ENCODE data around the gene ZNF580. TPM values are rescaled to one million over a fixed set of nuclear protein-coding genes. Genes with fewer than 3 reads are reported as not detected.
A peak's percentile ranks its signal among the peaks of the same experiment; 100 is the strongest.

Gene ZNF580
- total and polyA plus RNA-seq, 11 donors: 8.2 to 41.5 (median 21.1) TPM

GRCh38 chr19:55652311-55653128 is 11.7 kb downstream of the ZNF580 start:
- ATAC-seq: no peak
- Histone ChIP-seq H3K27me3 (no peaks in the 10 kb centered on the region), H3K9me3 (no peaks in the 10 kb centered on the region), H3K4me3 (no peak overlapping the region), H3K4me1 (peaks cover 10 to 43% (median 37%) of the 10 kb centered on the region in 12 donors), H3K27ac (peak overlapping the region in 3 of 12 donors; percentile 99 to 100 (median 100)), H3K36me3 (peaks cover 0 to 11% (median 0%) of the 10 kb centered on the region in 9 donors)
- 74 to 81% (median 78%) methylated on average over 65 to 71 of the region's 71 CpGs for WGBS, 4 donors
- no peak for TF ChIP-seq POLR2A (IDR thresholded peaks at IDR 0.05)
- no peak for TF ChIP-seq CTCF (IDR thresholded peaks at IDR 0.05)
- DNase-seq: peak in 2 of 5 donors; percentile 57 to 72
- intact Hi-C loops (cut with DNase I): loop anchor here in 2 of 10 donors (2.0 kb wide), 1 partner anchor 18 kb away; no protein-coding TSS in a partner anchor

- intact Hi-C loops (cut with DNase I): loop anchor here in 3 of 10 donors (1.0 to 2.0 kb wide), 3 partner anchors 19 to 22 kb away; partner anchors contain the start of gene EPN1 (in 2 of the 3)
- H3K4me3 ChIP-seq: peak overlapping the region; percentile 50 to 99 (median 93)
- peaks cover 0 to 11% (median 0%) of the 10 kb centered on the region in 9 donors for H3K36me3 ChIP-seq
- peaks cover 12 to 48% (median 42%) of the 10 kb centered on the region in 12 donors for H3K4me1 ChIP-seq
- ATAC-seq: peak; percentile 67 to 83 (median 74)
- H3K9me3 ChIP-seq: no peaks in the 10 kb centered on the region
- WGBS, 4 donors: 0 to 1% (median 0%) methylated on average over 44 to 57 of the region's 57 CpGs
- peak; percentile 97 to 99 (median 98) for DNase-seq
- peak; percentile 97 to 100 (median 99) for TF ChIP-seq CTCF (IDR thresholded peaks at IDR 0.05)
- TF ChIP-seq POLR2A (IDR thresholded peaks at IDR 0.05): peak in 1 of 2 donors; percentile 71
- H3K27ac ChIP-seq: peak overlapping the region; percentile 94 to 100 (median 99)
- no peaks in the 10 kb centered on the region for H3K27me3 ChIP-seq
Measured at GRCh38 chr19:55653651-55654322, 13.0 kb downstream of the ZNF580 start.

GRCh38 chr19:55654323-55654867 is 13.6 kb downstream of the ZNF580 start:
- intact Hi-C loops (cut with DNase I): loop anchor here in 2 of 10 donors (1.0 to 2.0 kb wide), 2 partner anchors 20 to 21 kb away; partner anchors contain the start of gene EPN1 (in 2 of the 2)

More at GRCh38 chr19:55654323-55654867, 13.6 kb downstream of the ZNF580 start:
- DNase-seq: peak; percentile 99 to 100 (median 99)
- Histone ChIP-seq H3K36me3 (peaks cover 0 to 14% (median 4%) of the 10 kb centered on the region in 9 donors), H3K9me3 (no peaks in the 10 kb centered on the region), H3K4me3 (peak overlapping the region; percentile 50 to 99 (median 93)), H3K4me1 (peaks cover 12 to 50% (median 44%) of the 10 kb centered on the region in 12 donors), H3K27ac (peak overlapping the region; percentile 94 to 100 (median 99)), H3K27me3 (no peaks in the 10 kb centered on the region)
- ATAC-seq: peak; percentile 72 to 84 (median 79)
- TF ChIP-seq CTCF (IDR thresholded peaks at IDR 0.05) (no peak), POLR2A (IDR thresholded peaks at IDR 0.05) (no peak)
- 0 to 1% (median 1%) methylated on average over 43 to 52 of the region's 52 CpGs for WGBS, 4 donors

Data from heart left ventricle (tissue), 16 donors.